Endothelial cell of umbilical vein (primary cell): ENCODE data around the gene BACH2.

Experiments
- CTCF ChIP-seq, 2 donors: IDR thresholded peaks; 1 replicate in 1 of 2; 2 replicates in 1 of 2; pipeline ENCODE4 v1.5.1; 2011; ENCODE audit warnings: low read length in 2 of 2, mild to moderate bottlenecking in 2 of 2, moderate library complexity in 2 of 2, control low read depth in 1 of 2, inconsistent platforms in 1 of 2, low read depth in 1 of 2; ENCODE audit not compliant: insufficient read depth in 1 of 2; ENCODE audit errors: extremely low read depth in 1 of 2
- EZH2 ChIP-seq: IDR thresholded peaks from 2 replicates; pipeline ENCODE4 v1.6.1; 2012; ENCODE audit warnings: borderline replicate concordance, low read depth, mild to moderate bottlenecking, moderate library complexity, low read length, inconsistent platforms; ENCODE audit not compliant: severe bottlenecking
- FOS ChIP-seq: IDR thresholded peaks from 2 replicates; pipeline ENCODE4 v1.6.1; 2011; ENCODE audit warnings: mild to moderate bottlenecking, low read length, moderate library complexity, borderline replicate concordance; ENCODE audit not compliant: insufficient read depth
- MAX ChIP-seq: IDR thresholded peaks from 2 replicates; pipeline ENCODE4 v1.6.1; 2011; ENCODE audit not compliant: insufficient read depth, insufficient read length
- MYC ChIP-seq: IDR thresholded peaks from one replicate; pipeline ENCODE4 v1.6.1; 2011; ENCODE audit warnings: mild to moderate bottlenecking, low read depth, low read length
- POLR2A ChIP-seq: IDR thresholded peaks from 2 replicates; pipeline ENCODE4 v1.6.1; 2012; ENCODE audit warnings: low read depth, mild to moderate bottlenecking, control low read depth, low read length
- POLR2AphosphoS5 ChIP-seq: IDR thresholded peaks from 2 replicates; pipeline ENCODE4 v1.6.1; 2012; ENCODE audit warnings: low read depth, mild to moderate bottlenecking, control low read depth, low read length, moderate library complexity; ENCODE audit not compliant: insufficient read depth

GRCh38 chr6:89936177-89936576, 360.5 kb downstream of the BACH2 start:
- TF ChIP-seq POLR2A: no peak
- no peak for TF ChIP-seq EZH2
- TF ChIP-seq CTCF (IDR thresholded peaks at IDR 0.05; ENCODE audit: extremely low read depth in 1 of 2, insufficient read depth in 1 of 2, low read depth in 1 of 2, low read length in 2 of 2): no peak
- TF ChIP-seq MAX: no peak
- no peak for TF ChIP-seq POLR2AphosphoS5
- no peak for TF ChIP-seq MYC
- no peak for TF ChIP-seq FOS
